GM19324 (cell line): ENCODE results near the gene MLC1.

Source experiments
- ATAC-seq: cut with Tn5 transposase; IDR thresholded peaks from one replicate; pipeline ENCODE4 v1.9.1; 2021; ENCODE audit warnings: mild to moderate bottlenecking, moderate library complexity; ENCODE audit not compliant: unreplicated experiment, low FRiP score

Gene MLC1

GRCh38 chr22:50059881-50060262 lies 25.4 kb downstream of the MLC1 start:
- ATAC-seq: no peak

- ATAC-seq: no peak
These were observed 26.0 kb downstream of the MLC1 start for GRCh38 chr22:50058906-50059880.

- ATAC-seq: no peak
These were observed 26.9 kb downstream of the MLC1 start, which contains the start of gene TTLL8 for GRCh38 chr22:50058061-50058905. Gene TTLL8, minus strand, starts transcription at chr22:50058298.

GRCh38 chr22:50057278-50058060 lies 27.8 kb downstream of the MLC1 start:
- ATAC-seq: no peak

GRCh38 chr22:50056214-50056972 lies 28.8 kb downstream of the MLC1 start:
- no peak for ATAC-seq

- no peak for ATAC-seq
These were observed 31.4 kb downstream of the MLC1 start for GRCh38 chr22:50053861-50054260.

- ATAC-seq: no peak
These were observed 33.3 kb downstream of the MLC1 start for GRCh38 chr22:50051930-50052329.

GRCh38 chr22:50049299-50050195 lies 35.7 kb downstream of the MLC1 start:
- ATAC-seq: no peak

GRCh38 chr22:50048836-50049235 lies 36.4 kb downstream of the MLC1 start:
- no peak for ATAC-seq

- ATAC-seq: no peak
These were observed 37.0 kb downstream of the MLC1 start for GRCh38 chr22:50048061-50048765.

GRCh38 chr22:50047346-50047745 lies 37.9 kb downstream of the MLC1 start:
- ATAC-seq: no peak

GRCh38 chr22:50046481-50047245 lies 38.6 kb downstream of the MLC1 start:
- no peak for ATAC-seq

GRCh38 chr22:50046019-50046415 lies 39.2 kb downstream of the MLC1 start:
- ATAC-seq: no peak

GRCh38 chr22:50045211-50046018 lies 39.8 kb downstream of the MLC1 start:
- ATAC-seq: no peak

- no peak for ATAC-seq
These were observed 40.6 kb downstream of the MLC1 start for GRCh38 chr22:50044485-50045118.

GRCh38 chr22:50041361-50042065 lies 43.7 kb downstream of the MLC1 start:
- no peak for ATAC-seq
